HG03095 (cell line): ENCODE measurements around the gene PTPRF.

Experiments
- ATAC-seq: cut with Tn5 transposase; IDR thresholded peaks from one replicate; pipeline ENCODE4 v1.9.1; 2021; ENCODE audit warnings: moderate library complexity; ENCODE audit not compliant: unreplicated experiment

Gene PTPRF

GRCh38 chr1:43551396-43551888 lies 20.8 kb downstream of the PTPRF start:
- no peak for ATAC-seq

DNA sequence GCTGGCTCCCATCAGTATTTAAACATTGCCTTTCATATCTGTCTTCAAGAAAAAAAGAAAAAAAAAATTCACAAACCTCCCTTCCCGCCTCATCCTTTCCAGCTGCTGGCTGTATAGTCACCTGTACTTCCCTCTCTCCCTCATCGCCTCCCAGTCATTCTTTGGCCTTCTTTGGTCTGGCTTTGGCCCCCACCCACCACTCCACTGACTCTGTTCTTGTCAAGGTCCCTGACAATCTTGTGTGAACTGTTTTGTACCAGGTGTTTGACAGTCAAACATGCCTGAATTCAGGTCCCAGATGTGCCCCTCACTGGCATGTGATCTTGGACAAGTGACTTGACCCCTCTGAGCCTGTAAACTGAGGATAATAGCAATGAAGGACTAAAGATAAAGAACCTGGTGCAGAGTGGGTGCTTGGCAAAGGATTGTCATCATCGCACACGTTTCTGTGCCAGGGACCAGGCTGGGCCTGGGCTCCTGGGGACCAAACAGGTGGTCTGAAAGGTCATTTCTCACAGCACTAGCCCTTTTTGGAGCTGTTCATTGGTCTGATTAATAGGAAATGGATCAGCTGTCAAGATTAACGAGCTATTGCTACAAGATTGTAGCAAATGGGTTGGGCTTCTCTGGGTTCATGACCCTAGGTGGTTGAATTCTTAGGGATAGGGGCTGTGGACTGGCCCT lies 21.5 kb downstream of the PTPRF start:
- no peak for ATAC-seq

- no peak for ATAC-seq
Measured at GRCh38 chr1:43552813-43553212, 22.1 kb downstream of the PTPRF start.

DNA sequence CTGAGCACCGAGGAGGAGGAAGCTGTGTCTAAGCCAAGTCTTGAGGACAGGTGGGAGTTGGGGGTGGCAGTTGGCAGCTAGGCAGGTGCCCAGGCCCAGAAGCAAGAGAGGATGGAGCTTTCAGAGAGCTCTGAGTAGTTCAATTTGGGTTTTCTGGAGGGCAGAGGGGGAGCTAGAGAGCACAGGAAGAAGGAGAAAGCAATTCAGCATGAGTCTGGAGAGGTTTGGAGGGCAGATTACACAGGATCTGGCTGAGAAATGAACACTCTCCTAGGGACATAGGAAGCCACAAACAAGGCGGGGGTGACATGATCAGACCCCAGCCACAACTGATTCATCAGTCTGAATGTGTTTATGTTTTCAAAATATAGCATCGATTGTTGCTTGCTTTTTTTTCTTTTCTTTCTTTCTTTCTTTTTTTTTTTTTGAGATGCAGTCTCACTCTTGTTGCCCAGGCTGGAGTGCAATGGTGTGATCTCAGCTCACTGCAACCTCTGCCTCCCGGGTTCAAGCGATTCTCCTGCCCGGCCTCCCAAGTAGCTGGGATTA lies 23.8 kb downstream of the PTPRF start:
- no peak for ATAC-seq

DNA sequence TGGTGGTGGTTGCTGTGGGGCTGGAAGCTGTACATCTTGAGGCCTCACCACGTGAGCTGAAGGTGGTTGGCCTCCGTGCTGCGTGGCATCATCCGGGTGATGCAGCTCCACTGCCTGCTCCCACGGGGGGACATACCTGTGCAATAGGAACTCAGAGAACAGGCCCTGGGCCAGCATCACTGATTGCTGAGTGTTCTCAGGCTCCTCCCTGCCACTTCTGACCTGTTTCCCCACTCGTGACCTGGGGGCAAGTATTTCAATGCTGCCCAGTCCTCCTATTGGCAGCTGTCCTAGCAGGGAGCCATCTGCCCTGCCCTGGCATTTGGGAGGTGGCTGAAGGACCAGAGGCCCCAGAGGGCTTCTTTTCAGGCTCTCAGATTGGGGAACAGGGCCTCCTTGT lies 26.1 kb downstream of the PTPRF start:
- no peak for ATAC-seq

DNA sequence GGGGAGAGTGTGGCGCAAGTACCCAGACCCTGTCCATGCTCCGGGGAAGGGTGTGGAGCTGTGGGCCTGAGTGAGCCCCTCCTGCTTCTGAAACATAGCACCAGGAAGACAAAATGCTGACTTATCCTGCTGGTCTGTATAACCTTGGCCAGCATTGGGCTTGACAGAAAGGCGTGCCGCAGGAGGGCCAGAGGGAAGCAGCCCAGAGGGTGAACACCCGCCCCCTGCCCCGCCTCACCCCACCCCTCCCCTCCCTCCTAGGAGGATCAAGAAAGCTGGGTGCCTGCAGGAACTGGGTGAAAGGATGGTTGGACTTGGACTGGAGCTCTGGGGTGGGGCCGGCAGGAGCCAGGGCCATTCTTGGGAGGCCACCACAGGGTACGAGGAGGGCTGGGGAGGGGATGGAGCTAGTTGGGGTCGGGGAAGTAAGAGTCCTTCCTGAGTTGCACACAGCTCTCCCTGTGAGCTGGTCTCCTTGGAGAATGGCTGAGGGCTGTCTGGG lies 27.1 kb downstream of the PTPRF start:
- no peak for ATAC-seq

GRCh38 chr1:43558346-43558841 lies 27.7 kb downstream of the PTPRF start:
- ATAC-seq, result no peak

GRCh38 chr1:43559714-43560113 lies 29.0 kb downstream of the PTPRF start:
- no peak for ATAC-seq

- ATAC-seq, result no peak
Measured at GRCh38 chr1:43560286-43560685, 29.6 kb downstream of the PTPRF start.

DNA sequence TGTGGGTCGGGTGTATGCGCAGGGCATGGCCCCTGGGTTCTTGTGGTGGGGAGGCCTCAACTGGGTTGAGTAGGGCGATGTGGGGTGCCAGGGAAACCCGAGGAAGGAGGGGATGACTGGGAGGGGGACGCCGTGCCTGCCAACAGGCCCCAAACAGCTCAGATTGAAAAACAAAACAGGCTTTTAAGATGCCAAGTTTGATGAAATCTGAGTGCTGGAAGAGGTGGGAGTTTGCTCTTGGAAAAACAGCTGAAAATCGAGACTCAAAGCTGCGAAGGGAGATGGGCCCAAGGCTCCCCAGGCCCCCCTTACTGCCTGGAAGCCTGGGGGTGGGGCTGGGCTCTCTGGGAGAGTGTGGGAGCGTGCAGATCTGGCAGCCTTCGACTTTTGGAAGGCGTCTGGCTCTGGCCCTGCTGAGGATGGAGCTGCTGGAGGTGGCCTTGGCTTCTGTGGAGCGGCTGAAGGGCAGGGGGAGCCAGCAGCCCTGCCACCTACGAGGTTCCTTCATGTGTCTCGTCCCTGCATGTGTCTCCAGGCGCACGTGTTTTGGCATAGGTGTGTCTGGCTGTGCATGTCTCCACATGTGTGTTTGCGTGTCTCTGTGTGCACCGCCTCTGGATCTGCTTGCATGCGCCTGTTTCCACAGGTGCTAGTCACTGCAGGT lies 33.3 kb downstream of the PTPRF start:
- no peak for ATAC-seq

DNA sequence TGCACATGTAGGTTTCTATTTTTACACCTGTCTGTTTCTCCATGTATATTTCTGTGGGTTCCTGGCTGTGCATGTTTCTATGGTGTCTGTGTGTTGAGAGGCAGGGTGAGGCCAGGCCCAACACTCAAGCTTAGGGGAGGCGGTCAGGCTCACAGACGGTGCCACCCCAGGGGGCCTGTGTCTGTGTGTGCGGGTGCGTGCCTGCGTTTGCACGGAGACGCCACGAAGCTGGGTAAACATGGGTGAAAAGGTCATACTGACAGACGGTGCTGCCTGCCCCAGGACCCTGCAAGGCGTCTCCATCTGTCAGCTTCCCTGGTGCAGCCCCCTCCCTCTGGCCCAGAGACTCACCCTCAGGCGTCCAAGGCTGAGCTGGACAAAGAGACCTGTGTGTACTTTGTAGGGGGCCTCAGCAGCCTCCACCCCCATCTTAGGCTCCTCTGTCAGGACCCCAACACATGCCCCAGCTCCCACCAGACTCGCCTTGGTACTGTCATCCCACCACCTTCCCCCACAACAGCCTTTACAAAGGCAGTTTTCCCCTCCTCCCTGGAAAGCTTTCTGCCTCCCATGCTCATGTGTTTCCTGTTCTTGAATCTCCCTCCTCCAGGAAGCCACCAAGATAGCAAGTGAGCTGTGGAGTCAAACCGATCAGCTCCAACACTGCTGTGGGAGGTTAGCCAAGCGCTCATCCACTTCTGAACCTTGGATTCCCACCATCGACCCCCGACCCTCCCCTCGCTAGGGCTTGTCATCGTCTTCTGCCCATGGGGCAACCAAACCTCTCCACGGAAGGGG lies 34.1 kb downstream of the PTPRF start:
- ATAC-seq, result no peak

- no peak for ATAC-seq
Measured at GRCh38 chr1:43565600-43566360, 35.1 kb downstream of the PTPRF start.

- no peak for ATAC-seq
Measured at GRCh38 chr1:43566382-43567044, 35.8 kb downstream of the PTPRF start.

- ATAC-seq, result no peak
Measured at GRCh38 chr1:43569175-43569574, 38.5 kb downstream of the PTPRF start.

DNA sequence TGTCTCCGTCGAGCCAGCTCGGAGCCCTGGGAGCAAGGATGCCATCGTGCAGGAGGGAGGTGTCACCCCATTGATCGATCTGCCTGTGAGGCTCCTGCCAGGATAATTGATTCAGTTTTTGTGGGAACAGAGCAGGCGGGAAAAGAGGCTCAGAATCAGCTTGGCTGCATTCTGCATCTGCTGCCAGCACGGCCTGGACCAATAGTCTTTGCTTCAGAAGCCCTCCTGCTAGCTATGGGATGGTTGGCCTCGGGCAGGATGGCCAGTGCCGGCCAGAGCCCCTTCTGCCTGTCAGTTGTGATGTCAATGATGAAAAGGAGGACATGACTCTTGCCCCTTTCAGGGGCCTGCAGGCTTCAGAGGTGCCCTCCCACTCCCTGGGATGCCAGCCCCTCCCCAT lies 39.6 kb downstream of the PTPRF start:
- no peak for ATAC-seq

DNA sequence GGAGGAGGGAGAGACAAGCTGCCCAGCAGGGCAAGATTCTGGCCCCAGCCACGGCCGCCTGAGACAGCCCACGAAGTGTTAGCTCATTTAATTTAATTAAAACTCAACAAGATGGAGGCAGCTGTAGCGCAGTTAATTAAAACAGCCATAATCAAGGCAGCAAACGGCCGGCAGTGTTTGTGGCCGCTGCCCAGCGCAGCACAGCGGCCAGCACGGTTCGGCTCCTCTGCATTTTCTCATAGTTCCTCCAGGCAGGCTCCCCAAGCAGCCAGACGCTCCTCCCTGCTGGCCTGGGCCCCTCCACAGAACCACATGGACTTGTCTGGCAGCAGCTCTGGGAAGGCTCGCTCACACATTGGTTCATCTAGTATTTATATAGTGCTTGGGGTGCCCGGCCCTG lies 40.0 kb downstream of the PTPRF start:
- ATAC-seq, result no peak

GRCh38 chr1:43572084-43572483 lies 41.4 kb downstream of the PTPRF start:
- ATAC-seq, result no peak

DNA sequence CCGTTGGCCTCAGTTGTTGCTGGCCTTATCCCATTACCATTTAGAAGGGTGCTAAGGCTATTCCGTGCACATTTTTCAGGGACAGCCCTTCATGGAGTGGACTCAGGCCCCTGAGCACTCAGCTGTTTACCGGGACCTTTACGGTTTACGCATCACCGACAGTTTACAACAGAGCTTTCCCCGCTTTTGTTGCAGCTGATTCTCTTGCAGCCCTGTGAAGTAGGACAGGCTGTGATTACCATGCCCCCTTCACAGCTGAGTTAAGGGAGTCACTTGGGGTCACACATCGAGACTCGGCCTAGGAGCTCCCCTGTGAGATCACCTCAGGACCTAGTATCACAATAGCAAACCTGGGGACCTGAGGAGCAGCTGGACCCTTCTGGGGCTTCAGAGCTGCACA lies 41.9 kb downstream of the PTPRF start:
- no peak for ATAC-seq

GRCh38 chr1:43573066-43573800 lies 42.5 kb downstream of the PTPRF start:
- no peak for ATAC-seq
